NCI-H2196 treated with DMSO at 0.1 percent for 48 hours (cell line): Measurements from ENCODE around the gene ADAM12.
"Not testable (repeated sequence)": the region's sequence is repeated elsewhere in the genome, so short reads cannot be mapped to it uniquely, and the experiment has no call there.

Experiments used
- DNase-seq: peaks from one replicate; lab custom pipeline; 2025; ENCODE audit not compliant: unreplicated experiment; lab: John Stamatoyannopoulos, UW

Gene ADAM12

GRCh38 chr10:126062131-126063032 is 325.9 kb downstream of the ADAM12 start:
- DNase-seq: no peak

- DNase-seq: no peak
Observed at GRCh38 chr10:126061526-126061925, 326.8 kb downstream of the ADAM12 start.

GRCh38 chr10:126060261-126060931 is 327.9 kb downstream of the ADAM12 start:
- DNase-seq: no peak

- no peak for DNase-seq
Observed at GRCh38 chr10:126059076-126059826, 329.0 kb downstream of the ADAM12 start.

GRCh38 chr10:126058507-126058906 is 329.8 kb downstream of the ADAM12 start:
- DNase-seq: no peak

GRCh38 chr10:126058104-126058503 is 330.2 kb downstream of the ADAM12 start:
- no peak for DNase-seq

- no peak for DNase-seq
Observed at GRCh38 chr10:126057494-126057893, 330.8 kb downstream of the ADAM12 start.

- no peak for DNase-seq
Observed at GRCh38 chr10:126054191-126054590, 334.1 kb downstream of the ADAM12 start.

- no peak for DNase-seq
Observed at GRCh38 chr10:126052171-126052570, 336.1 kb downstream of the ADAM12 start.

- DNase-seq: no peak
Observed at GRCh38 chr10:126049759-126050700, 338.2 kb downstream of the ADAM12 start.

- not testable (repeated sequence) for DNase-seq
Observed at GRCh38 chr10:126047749-126048148, 340.5 kb downstream of the ADAM12 start.

GRCh38 chr10:126046831-126047230 is 341.4 kb downstream of the ADAM12 start:
- no peak for DNase-seq

- DNase-seq: no peak
Observed at GRCh38 chr10:126045861-126046260, 342.4 kb downstream of the ADAM12 start.

- no peak for DNase-seq
Observed at GRCh38 chr10:126043389-126043788, 344.9 kb downstream of the ADAM12 start.

- no peak for DNase-seq
Observed at GRCh38 chr10:126042906-126043305, 345.4 kb downstream of the ADAM12 start.

- no peak for DNase-seq
Observed at GRCh38 chr10:126042354-126042753, 345.9 kb downstream of the ADAM12 start.

- peak; percentile 5 for DNase-seq
Observed at GRCh38 chr10:126041804-126042231, 346.5 kb downstream of the ADAM12 start.

GRCh38 chr10:126041117-126041516 is 347.2 kb downstream of the ADAM12 start:
- no peak for DNase-seq

GRCh38 chr10:126037946-126038345 is 350.3 kb downstream of the ADAM12 start:
- no peak for DNase-seq

GRCh38 chr10:126036515-126036914 is 351.8 kb downstream of the ADAM12 start:
- no peak for DNase-seq
